NCI-H345 (cell line): ENCODE measurements around the gene MYLK.
A peak's percentile ranks its signal among the peaks of the same experiment; 100 is the strongest.

Source experiments
- DNase-seq: peaks from one replicate; lab custom pipeline; 2025; lab: John Stamatoyannopoulos, UW

Gene MYLK

GRCh38 chr3:123821920-123822319, 62.2 kb downstream of the MYLK start:
- DNase-seq, result no peak

- DNase-seq, result no peak
Observed at GRCh38 chr3:123819949-123820348, 64.2 kb downstream of the MYLK start.

GRCh38 chr3:123818921-123819429, 65.2 kb downstream of the MYLK start:
- DNase-seq, result no peak

GRCh38 chr3:123818324-123818920, 65.7 kb downstream of the MYLK start:
- DNase-seq, result no peak

DNA sequence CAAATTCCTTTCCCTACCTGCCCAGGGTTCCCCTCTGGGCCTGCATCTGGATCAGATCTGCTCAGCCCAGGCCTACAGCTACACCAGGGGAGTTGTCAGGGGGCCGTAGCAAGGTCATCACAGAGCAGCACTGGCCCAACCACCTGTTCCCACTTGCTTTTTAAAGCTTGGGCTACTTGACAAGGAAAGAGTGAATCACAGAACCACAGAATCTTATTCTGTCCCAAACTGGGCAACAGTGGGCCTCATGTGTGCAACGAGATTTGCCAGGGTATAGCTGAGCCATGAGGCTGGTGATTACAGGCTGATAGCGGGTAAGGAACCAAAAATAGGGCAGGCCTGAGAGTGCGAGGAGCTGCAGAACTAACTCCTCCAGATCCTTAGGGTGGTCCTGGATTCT, 66.7 kb downstream of the MYLK start:
- no peak for DNase-seq

GRCh38 chr3:123816673-123817207, 67.4 kb downstream of the MYLK start:
- no peak for DNase-seq

- DNase-seq, result no peak
Observed at GRCh38 chr3:123815981-123816380, 68.2 kb downstream of the MYLK start.

DNA sequence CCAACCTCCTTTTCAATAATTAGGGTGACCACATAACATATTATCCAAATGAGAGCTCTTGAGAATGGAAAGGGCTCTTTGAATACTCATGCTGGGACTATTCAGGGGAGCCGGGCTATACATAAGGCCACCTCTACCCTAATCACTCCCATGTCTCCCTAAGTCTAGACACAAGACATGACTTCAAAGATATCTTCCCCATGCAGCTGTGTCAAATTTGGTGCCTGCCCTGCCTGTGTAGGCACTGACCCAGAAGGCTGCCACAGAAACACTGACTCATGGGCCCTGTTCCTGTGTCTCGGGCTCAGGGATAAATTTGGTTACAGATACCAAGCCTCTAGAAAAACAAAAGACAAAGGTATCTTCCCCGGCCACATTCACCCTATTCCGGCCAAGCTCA, 70.3 kb downstream of the MYLK start:
- DNase-seq, result no peak

DNA sequence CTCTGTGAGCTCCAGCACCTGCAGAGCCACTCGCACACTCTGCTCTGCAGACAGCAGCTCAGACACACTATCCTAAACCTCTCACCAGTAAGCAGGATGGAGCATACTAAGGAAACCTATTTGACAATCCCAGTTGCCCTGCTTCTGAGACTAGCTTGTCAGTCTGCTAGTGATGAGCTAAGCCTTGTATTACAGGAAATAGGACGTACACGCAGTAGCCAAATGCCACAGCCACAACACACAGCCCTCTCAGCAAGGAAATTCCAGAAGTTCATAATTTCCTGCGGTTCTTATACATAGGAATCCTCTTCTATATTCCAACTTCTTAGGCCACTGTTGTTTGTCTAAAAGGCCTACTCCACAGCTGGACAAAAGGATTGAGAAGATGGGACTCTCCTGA, 74.5 kb downstream of the MYLK start:
- DNase-seq, result no peak

- DNase-seq, result no peak
Observed at GRCh38 chr3:123808812-123809211, 75.3 kb downstream of the MYLK start.

- peak; percentile 19 for DNase-seq
Observed at GRCh38 chr3:123807820-123808219, 76.3 kb downstream of the MYLK start.

DNA sequence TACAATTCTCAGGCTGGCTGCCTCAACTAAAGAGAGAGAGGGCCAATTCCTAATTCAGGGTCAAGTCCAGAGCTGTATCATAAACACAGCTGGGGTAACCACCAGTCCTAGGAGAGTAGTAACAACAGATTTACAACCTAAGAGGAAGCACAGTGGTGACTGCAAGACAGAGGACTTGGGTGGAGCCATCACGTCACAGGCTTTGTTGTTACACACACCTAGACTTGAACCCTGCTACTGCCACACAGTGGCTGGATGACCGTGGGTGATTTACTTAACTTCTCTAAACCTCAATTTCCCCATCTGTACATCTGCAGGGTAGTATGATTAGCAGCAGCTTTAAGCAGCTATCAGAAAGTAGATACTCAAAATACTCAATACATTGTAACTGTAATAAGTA, 78.6 kb downstream of the MYLK start:
- no peak for DNase-seq

- DNase-seq, result no peak
Observed at GRCh38 chr3:123805101-123805500, 79.0 kb downstream of the MYLK start.

- DNase-seq, result no peak
Observed at GRCh38 chr3:123804676-123805075, 79.5 kb downstream of the MYLK start.

DNA sequence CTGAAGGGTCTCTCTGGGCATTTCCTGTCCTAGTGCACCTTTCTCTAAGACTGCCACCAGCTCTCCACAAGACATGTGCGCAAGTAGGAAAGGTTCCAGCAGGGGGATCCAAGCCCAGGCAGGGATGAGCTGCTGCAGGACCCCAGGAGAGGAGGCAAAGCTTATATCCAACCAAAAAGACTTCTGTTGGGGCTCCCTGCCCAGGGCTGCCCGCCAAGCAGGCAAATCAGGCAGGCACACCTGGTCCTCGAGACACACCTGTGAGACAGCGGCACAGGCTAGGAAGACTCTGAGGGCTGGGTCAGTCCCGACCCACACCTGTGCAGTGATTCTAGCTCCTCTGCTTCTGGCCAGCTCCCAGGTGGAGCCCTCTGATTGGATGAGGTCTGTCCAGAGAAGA, 80.6 kb downstream of the MYLK start:
- no peak for DNase-seq

DNA sequence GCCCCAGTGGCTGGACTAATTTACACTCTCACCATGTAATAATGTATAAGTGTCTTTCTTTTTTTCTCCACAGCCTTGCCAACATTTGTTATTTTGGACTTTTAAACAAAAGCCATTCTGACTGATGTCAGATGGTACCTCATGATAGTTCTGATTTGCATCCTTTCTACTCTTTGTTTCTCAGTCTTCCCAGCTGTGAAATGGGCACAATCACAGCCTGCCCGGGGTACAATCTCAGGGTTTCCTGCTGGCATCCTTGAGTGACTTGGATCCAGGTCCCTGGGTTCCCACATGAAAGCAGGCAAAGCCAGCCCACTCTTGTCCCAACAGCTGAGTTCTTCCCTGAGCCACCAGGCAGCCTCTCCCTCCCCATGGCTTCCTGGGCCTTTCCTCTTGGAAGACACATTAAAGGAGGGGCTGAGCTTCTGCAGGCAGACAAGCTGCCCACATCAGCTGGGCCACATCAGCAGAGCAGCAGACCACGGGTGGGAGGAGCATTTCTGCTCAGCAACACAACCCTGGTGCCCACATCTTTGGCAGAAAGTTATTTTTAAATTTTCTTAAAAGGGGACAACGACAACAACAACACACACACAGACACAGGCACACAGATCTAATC, 82.0 kb downstream of the MYLK start:
- DNase-seq, result no peak

GRCh38 chr3:123801474-123801873, 82.7 kb downstream of the MYLK start:
- DNase-seq, result no peak

DNA sequence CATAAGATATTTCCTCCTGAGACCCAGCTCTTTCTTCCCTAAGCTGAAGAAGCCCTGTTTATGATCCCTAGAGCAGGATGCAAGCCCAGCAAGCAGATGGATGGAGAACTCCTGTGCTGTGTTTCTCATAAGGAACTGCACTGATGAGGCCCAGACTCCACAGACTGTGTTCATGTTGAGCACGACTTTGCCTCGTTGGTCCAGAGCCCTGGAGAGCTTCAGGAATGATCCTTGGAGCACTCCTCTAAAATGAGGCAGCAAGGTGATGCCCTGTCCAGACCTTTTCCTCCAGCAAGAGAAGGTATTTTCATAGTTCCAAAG, 83.8 kb downstream of the MYLK start:
- no peak for DNase-seq

- DNase-seq, result no peak
Observed at GRCh38 chr3:123799544-123800361, 84.4 kb downstream of the MYLK start.

DNA sequence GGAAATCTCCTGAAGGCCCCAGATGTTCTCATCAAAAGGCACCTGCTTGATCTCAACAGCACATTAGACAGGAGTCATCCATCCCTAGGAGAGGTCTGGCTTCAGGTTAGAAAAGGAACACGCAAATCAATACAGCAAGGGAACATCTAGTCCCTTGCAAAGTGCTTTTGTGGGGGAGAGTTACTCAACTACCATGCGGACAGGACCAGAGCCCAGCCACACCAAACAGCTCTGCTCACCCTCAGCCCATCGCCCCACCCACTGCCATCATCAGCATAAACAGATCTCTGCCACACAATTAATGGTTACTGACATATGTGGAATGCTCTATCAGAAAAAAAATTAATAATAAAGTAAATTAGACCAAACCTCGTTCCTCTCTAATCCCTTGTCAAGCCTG, 85.6 kb downstream of the MYLK start:
- DNase-seq, result no peak

DNA sequence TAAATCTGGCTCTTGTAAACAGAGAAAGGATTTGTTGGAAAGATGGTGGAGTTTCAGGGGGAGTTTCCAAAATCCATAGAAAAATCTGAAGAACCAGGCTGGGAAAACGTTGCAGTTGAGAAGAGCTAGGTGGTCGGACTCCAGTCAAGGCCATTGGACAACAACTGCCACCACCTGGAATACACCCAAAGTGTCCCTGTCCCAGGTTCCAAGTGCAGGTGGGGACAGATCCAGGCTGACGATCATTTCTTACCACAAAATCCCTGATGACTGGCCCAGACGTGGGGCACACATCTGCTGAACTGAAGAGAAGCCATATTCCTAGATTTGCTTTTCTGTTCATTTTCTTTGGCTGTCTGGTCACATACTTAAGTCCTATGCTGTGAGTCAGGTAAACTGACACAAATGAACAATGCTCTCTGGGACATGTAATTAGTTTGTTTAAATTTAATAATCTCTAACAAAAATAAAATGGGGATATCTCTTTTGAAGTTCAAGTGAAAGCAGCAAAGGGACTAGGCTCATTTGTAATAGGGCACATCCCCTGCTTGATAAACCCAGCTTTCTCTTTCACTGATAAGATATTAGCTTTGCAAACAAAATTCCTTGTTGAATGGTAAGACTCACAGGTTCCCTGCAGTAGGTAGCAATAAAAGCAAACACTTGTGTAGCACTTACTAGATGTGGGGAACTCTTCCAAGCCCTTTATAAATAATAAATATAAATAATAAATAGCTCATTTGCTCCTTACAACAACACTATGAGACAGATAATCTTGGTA, 88.5 kb downstream of the MYLK start:
- DNase-seq, result no peak

DNA sequence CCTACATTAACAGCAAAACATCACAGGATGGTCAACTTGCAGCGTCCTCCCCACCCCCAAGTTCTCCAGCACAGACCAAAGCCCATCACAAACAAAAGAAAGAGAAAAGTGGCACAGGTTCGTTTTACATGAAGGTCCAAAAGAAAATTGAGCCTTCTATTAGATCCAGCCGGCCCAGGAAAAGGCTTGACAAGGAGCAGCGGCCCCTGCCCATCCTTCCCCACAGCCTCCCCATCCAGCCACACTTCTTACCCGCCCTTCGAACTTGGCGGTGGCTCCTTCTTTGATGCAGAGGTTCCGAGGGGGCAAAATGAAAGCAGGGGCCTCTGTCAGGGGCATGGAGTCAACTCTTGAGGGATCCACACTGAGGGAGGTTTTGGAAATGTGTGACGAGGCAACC, 90.7 kb downstream of the MYLK start:
- no peak for DNase-seq
